AG04449 (cell line): ENCODE data around the gene SLC12A2.

Source experiments
- CTCF ChIA-PET: fragments of 350-600 bp; formaldehyde crosslinking; extraction: SDS; loops from one replicate; lab custom pipeline; 2021; ENCODE audit warnings: antibody characterized with exemption; lab: Yijun Ruan, JAX
- POLR2A ChIA-PET: fragments of 400-600, 350-600 bp; formaldehyde crosslinking; extraction: SDS; loops from one replicate; lab custom pipeline; 2020; ENCODE audit warnings: antibody characterized with exemption, inconsistent platforms; lab: Yijun Ruan, JAX
- DNase-seq: peaks from one replicate; pipeline ENCODE4 v3.0.0-alpha.2; 2010; ENCODE audit warnings: low read depth, low spot score
- H3K4me3 ChIP-seq: 2 replicates; pipeline ENCODE4 v1.5.1; 2011; ENCODE audit warnings: low read depth, mild to moderate bottlenecking, control low read depth, low read length
- CTCF ChIP-seq: IDR thresholded peaks from one replicate; pipeline ENCODE4 v1.5.1; 2011; ENCODE audit warnings: mild to moderate bottlenecking, moderate library complexity, low read length, control low read depth, inconsistent platforms; ENCODE audit not compliant: insufficient read depth; ENCODE audit errors: missing control alignments

SLC12A2 gene

GRCh38 chr5:128116445-128116844, 32.9 kb downstream of the SLC12A2 start:
- no peak for DNase-seq
- no peak for TF ChIP-seq CTCF
- H3K4me3 ChIP-seq: no peak overlapping the region
- CTCF ChIA-PET: interaction anchor here (1.4 kb wide), 1 partner anchor 208 kb away, joined by 3 read pairs; no protein-coding TSS in a partner anchor
- POLR2A ChIA-PET: no interaction called here

GRCh38 chr5:128118214-128118613, 34.6 kb downstream of the SLC12A2 start:
- no peak for TF ChIP-seq CTCF
- no peak for DNase-seq
- POLR2A ChIA-PET: no interaction called here
- H3K4me3 ChIP-seq: no peak overlapping the region
- CTCF ChIA-PET: interaction anchor here (1.0 kb wide), 1 partner anchor 240 kb away, joined by 3 read pairs; no protein-coding TSS in a partner anchor

GRCh38 chr5:128121651-128122050, 38.1 kb downstream of the SLC12A2 start:
- TF ChIP-seq CTCF: no peak
- ChIA-PET POLR2A (no interaction called here), CTCF (no interaction called here)
- DNase-seq: no peak
- no peak overlapping the region for H3K4me3 ChIP-seq

GRCh38 chr5:128123936-128124335, 40.4 kb downstream of the SLC12A2 start:
- ChIA-PET CTCF (interaction anchor here (1.5 kb wide), 1 partner anchor 9 kb away, joined by 3 read pairs; no protein-coding TSS in a partner anchor), POLR2A (no interaction called here)
- no peak overlapping the region for H3K4me3 ChIP-seq
- no peak for TF ChIP-seq CTCF
- DNase-seq: no peak

- ChIA-PET CTCF (interaction anchor here (1.6 kb wide), 1 partner anchor 58 kb away, joined by 4 read pairs; no protein-coding TSS in a partner anchor), POLR2A (no interaction called here)
- no peak overlapping the region for H3K4me3 ChIP-seq
- TF ChIP-seq CTCF: no peak
- DNase-seq: no peak
Measured at GRCh38 chr5:128126241-128126640, 42.7 kb downstream of the SLC12A2 start.

GRCh38 chr5:128132499-128132898, 48.9 kb downstream of the SLC12A2 start:
- ChIA-PET CTCF (interaction anchor here (1.0 kb wide), 1 partner anchor 9 kb away, joined by 3 read pairs; no protein-coding TSS in a partner anchor), POLR2A (no interaction called here)
- DNase-seq: no peak
- no peak for TF ChIP-seq CTCF
- H3K4me3 ChIP-seq: no peak overlapping the region
